Measurements from ENCODE around the gene GIN1.

DNA sequence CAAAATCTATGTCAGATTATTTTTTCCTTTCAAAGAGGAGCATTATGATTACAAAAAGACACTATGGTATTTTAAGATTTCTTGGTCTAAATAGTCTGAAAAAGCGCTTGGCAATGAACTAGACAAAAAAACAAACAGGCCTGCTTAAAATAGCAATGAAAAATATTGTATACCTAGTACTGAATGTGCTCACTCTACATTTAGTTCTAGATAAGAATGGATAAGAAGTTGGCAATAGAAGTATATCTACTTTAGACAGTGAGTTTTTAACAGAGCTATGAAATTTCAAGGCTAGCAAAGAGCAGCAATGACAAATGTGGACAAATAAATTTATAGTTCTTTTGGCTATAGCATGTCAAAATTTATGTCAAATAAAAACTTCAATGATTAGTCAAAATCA, 26.2 kb downstream of the GIN1 start:
- TF ChIP-seq, protein P1, sequence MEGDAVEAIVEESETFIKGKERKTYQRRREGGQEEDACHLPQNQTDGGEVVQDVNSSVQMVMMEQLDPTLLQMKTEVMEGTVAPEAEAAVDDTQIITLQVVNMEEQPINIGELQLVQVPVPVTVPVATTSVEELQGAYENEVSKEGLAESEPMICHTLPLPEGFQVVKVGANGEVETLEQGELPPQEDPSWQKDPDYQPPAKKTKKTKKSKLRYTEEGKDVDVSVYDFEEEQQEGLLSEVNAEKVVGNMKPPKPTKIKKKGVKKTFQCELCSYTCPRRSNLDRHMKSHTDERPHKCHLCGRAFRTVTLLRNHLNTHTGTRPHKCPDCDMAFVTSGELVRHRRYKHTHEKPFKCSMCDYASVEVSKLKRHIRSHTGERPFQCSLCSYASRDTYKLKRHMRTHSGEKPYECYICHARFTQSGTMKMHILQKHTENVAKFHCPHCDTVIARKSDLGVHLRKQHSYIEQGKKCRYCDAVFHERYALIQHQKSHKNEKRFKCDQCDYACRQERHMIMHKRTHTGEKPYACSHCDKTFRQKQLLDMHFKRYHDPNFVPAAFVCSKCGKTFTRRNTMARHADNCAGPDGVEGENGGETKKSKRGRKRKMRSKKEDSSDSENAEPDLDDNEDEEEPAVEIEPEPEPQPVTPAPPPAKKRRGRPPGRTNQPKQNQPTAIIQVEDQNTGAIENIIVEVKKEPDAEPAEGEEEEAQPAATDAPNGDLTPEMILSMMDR (IDR thresholded peaks at IDR 0.05; ENCODE audit: insufficient read depth, low read depth, low read length), result no peak
- TF ChIP-seq EZH2 (IDR thresholded peaks at IDR 0.05; ENCODE audit: insufficient read depth, low read length), result no peak

Measured in astrocyte (in vitro differentiated cells and primary cell).